ENCODE measurements around the gene LARGE1. TPM values are rescaled to one million over a fixed set of nuclear protein-coding genes. Genes with fewer than 3 reads are reported as not detected.

LARGE1 gene
- total and polyA plus RNA-seq, 2 donors (not counting 1 experiment from before 2014, with no cell fraction given): 14.1 to 19.2 TPM

- no peak overlapping the region for H3K27ac ChIP-seq (ENCODE audit: insufficient read depth, low read length)
- no peaks in the 10 kb centered on the region for H3K36me3 ChIP-seq (ENCODE audit: control insufficient read depth, insufficient read depth, low read length)
- H3K9me3 ChIP-seq (ENCODE audit: control insufficient read depth, insufficient read depth, low read depth, low read length): no peaks in the 10 kb centered on the region
- TF ChIP-seq EZH2 (IDR thresholded peaks at IDR 0.05; ENCODE audit: low read length, missing control alignments) (no peak), CTCF (conservative IDR thresholded peaks at IDR 0.05 in 1 of 2, IDR thresholded peaks at IDR 0.05 in 1 of 2; ENCODE audit: low read depth in 1 of 2, low read length in 2 of 2) (no peak)
- H3K9ac ChIP-seq (ENCODE audit: insufficient read depth, low read length): no peak overlapping the region
- H3K27me3 ChIP-seq (ENCODE audit: control insufficient read depth, insufficient read depth, low read length): no peaks in the 10 kb centered on the region
- H3K4me1 ChIP-seq (ENCODE audit: control insufficient read depth, extremely low read depth, insufficient read depth, low read length): no peaks in the 10 kb centered on the region
- no peak for DNase-seq (ENCODE audit: low read depth in 2 of 2)
- no peak overlapping the region for H3K4me2 ChIP-seq (ENCODE audit: extremely low read depth, insufficient read depth, low read length)
- H4K20me1 ChIP-seq (ENCODE audit: control insufficient read depth, extremely low read depth, insufficient read depth, low read length): no peaks in the 10 kb centered on the region
- no peak overlapping the region for H2AFZ ChIP-seq (ENCODE audit: low read length)
- H3K4me3 ChIP-seq (replicated peaks in 1 of 4; ENCODE audit: control extremely low read depth in 1 of 4, insufficient read depth in 1 of 4, low read depth in 3 of 4, low read length in 4 of 4): no peak overlapping the region
- H3K79me2 ChIP-seq (ENCODE audit: control insufficient read depth, insufficient read depth, low read length): no peaks in the 10 kb centered on the region
These were observed 294.3 kb downstream of the LARGE1 start for GRCh38 chr22:33625959-33626358.

- Histone ChIP-seq H3K27ac (ENCODE audit: insufficient read depth, low read length) (no peak overlapping the region), H3K4me2 (ENCODE audit: extremely low read depth, insufficient read depth, low read length) (no peak overlapping the region), H3K27me3 (ENCODE audit: control insufficient read depth, insufficient read depth, low read length) (no peaks in the 10 kb centered on the region), H4K20me1 (ENCODE audit: control insufficient read depth, extremely low read depth, insufficient read depth, low read length) (no peaks in the 10 kb centered on the region), H3K9me3 (ENCODE audit: control insufficient read depth, insufficient read depth, low read depth, low read length) (no peaks in the 10 kb centered on the region), H3K4me3 (replicated peaks in 1 of 4; ENCODE audit: control extremely low read depth in 1 of 4, insufficient read depth in 1 of 4, low read depth in 3 of 4, low read length in 4 of 4) (no peak overlapping the region), H3K36me3 (ENCODE audit: control insufficient read depth, insufficient read depth, low read length) (no peaks in the 10 kb centered on the region), H3K79me2 (ENCODE audit: control insufficient read depth, insufficient read depth, low read length) (no peaks in the 10 kb centered on the region), H3K4me1 (ENCODE audit: control insufficient read depth, extremely low read depth, insufficient read depth, low read length) (no peaks in the 10 kb centered on the region), H2AFZ (ENCODE audit: low read length) (no peak overlapping the region), H3K9ac (ENCODE audit: insufficient read depth, low read length) (no peak overlapping the region)
- no peak for DNase-seq (ENCODE audit: low read depth in 2 of 2)
- TF ChIP-seq EZH2 (IDR thresholded peaks at IDR 0.05; ENCODE audit: low read length, missing control alignments): no peak
- no peak for TF ChIP-seq CTCF (conservative IDR thresholded peaks at IDR 0.05 in 1 of 2, IDR thresholded peaks at IDR 0.05 in 1 of 2; ENCODE audit: low read depth in 1 of 2, low read length in 2 of 2)
These were observed 300.2 kb downstream of the LARGE1 start for GRCh38 chr22:33620085-33620484.

- Histone ChIP-seq H3K4me2 (ENCODE audit: extremely low read depth, insufficient read depth, low read length) (no peak overlapping the region), H4K20me1 (ENCODE audit: control insufficient read depth, extremely low read depth, insufficient read depth, low read length) (no peaks in the 10 kb centered on the region), H2AFZ (ENCODE audit: low read length) (no peak overlapping the region), H3K9me3 (ENCODE audit: control insufficient read depth, insufficient read depth, low read depth, low read length) (no peaks in the 10 kb centered on the region), H3K36me3 (ENCODE audit: control insufficient read depth, insufficient read depth, low read length) (no peaks in the 10 kb centered on the region), H3K79me2 (ENCODE audit: control insufficient read depth, insufficient read depth, low read length) (no peaks in the 10 kb centered on the region), H3K27me3 (ENCODE audit: control insufficient read depth, insufficient read depth, low read length) (no peaks in the 10 kb centered on the region), H3K27ac (ENCODE audit: insufficient read depth, low read length) (no peak overlapping the region), H3K4me1 (ENCODE audit: control insufficient read depth, extremely low read depth, insufficient read depth, low read length) (no peaks in the 10 kb centered on the region), H3K4me3 (replicated peaks in 1 of 4; ENCODE audit: control extremely low read depth in 1 of 4, insufficient read depth in 1 of 4, low read depth in 3 of 4, low read length in 4 of 4) (no peak overlapping the region), H3K9ac (ENCODE audit: insufficient read depth, low read length) (no peak overlapping the region)
- TF ChIP-seq EZH2 (IDR thresholded peaks at IDR 0.05; ENCODE audit: low read length, missing control alignments): no peak
- no peak for TF ChIP-seq CTCF (conservative IDR thresholded peaks at IDR 0.05 in 1 of 2, IDR thresholded peaks at IDR 0.05 in 1 of 2; ENCODE audit: low read depth in 1 of 2, low read length in 2 of 2)
- no peak for DNase-seq (ENCODE audit: low read depth in 2 of 2)
These were observed 313.8 kb downstream of the LARGE1 start for GRCh38 chr22:33606504-33606903.

Data from fibroblast of lung (primary cell).